NOMO-1 treated with dmso at 0.1 percent for 144 hours (cell line): Measurements from ENCODE around the gene DDR1.
"Not testable (repeated sequence)": the region's sequence is repeated elsewhere in the genome, so short reads cannot be mapped to it uniquely, and the experiment has no call there.

Source experiments
- DNase-seq: peaks from one replicate; lab custom pipeline; 2025; ENCODE audit not compliant: unreplicated experiment; lab: John Stamatoyannopoulos, UW

The DDR1 gene

DNA sequence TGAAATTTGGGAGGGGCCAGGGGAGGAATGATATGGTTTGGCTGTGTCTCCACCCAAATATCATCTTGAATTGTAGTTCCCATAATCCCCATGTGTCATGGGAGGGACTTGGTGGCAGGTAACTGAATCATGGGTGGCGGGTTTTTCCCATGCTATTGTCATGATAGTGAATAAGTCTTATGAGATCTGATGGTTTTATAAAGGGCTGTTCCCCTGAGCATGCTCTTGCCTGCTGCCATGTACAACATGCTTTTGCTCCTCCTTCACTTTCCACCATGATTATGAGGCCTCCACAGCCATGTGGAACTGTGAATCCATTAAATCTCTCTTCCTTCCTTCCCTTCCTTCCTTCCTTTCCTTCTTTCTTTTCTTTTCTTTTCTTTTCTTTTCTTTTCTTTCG is 31.9 kb upstream of the DDR1 start:
- not testable (repeated sequence) for DNase-seq

DNA sequence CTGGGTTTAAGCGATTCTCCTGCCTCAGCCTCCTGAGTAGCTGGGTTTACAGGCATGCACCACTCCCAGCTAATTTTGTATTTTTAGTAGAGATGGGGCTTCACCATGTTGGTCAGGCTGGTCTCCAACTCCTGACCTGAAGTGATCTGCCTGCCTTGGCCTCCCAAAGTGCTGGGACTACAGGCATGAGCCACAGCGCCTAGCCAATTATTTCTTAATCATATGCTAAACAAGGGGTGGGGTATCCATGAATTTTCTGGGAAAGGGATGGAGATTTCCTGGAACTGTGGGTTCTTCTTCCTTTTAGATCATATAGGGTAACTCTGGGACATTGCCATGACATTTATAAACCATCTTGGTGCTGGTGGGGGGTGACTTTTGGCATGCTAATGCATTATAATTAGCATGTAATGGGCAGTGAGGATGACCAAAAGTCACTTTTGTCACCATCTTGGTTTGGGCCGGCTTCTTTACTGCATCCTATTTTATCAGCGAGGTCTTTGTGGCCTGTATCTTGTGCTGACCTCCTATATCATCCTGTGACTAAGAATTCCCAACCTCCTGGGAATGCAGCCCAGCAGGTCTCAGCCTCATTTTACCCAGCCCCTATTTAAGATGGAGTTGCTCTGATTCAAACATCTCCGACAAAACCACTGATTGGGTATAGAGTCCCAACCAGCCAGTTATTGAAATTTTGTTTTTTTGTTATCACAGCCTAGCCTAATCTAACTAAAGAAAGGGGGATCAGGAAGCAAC is 29.9 kb upstream of the DDR1 start:
- DNase-seq, result no peak

DNA sequence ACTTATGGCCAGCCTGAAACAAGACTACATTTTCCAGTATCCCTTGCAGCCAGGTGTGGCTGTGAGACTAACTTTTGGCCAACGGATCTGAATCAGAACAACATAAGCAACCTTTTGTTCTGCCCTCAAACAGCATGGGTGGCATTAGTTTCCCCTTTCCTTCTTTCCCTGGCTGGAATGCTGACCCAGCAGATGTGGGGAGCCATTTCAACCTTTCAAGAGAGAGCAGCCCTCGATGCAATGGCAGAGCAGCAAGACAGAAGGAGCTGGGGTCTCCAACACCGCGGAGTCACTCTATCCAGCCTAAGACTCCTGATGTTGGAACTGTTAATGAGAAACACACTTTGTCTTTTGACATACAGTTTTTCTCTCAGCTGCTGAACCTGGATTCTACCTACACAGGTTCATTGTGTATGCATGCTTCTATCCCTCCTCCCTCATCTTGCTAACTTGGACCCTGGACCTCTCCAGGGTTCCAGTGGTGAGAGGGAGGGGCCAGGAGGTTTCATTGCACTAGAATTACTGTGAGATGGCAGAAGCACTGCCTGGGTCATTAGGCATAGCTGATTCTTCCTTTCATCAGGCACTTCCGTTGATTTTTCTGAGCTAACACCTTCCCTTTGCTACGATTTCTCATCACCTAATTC is 28.8 kb upstream of the DDR1 start:
- DNase-seq, result no peak

DNA sequence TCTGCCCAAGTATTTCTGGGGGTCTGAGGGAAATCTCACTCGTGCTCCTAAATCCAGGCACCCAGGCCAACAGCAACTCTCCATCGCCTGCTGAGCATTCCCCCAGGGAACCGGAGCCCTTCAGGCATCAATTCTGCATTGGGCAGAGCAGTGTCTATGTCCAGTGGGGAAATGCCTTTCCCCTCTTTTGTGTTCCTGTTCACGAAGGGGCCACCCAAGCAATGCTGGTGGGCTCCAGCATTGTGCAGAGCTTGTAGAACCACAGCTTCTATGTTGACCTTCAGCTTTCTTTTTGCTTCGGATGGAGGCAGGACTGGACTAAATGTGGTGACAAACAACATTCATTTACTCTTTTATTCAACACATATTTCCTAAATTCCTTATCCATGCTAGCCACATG is 27.2 kb upstream of the DDR1 start:
- no peak for DNase-seq

DNA sequence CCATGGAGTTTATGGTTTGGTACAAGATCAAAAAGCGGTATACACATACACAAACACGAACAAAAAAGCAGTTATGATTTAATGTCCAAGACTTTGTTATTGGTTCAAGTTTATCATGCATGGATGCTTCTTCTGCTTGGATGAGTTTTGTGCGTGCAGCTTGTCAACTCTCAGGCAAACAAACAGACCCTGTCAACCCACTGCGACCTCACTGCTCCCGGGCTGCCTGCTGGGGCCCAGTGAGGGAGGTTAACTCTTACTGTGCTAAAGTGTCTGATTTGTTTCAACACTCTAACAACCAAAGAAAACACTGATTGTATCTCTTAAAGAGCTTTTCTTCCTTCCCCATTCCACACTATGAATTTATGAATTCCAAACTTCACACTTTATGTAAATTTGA is 26.8 kb upstream of the DDR1 start:
- DNase-seq, result no peak

DNA sequence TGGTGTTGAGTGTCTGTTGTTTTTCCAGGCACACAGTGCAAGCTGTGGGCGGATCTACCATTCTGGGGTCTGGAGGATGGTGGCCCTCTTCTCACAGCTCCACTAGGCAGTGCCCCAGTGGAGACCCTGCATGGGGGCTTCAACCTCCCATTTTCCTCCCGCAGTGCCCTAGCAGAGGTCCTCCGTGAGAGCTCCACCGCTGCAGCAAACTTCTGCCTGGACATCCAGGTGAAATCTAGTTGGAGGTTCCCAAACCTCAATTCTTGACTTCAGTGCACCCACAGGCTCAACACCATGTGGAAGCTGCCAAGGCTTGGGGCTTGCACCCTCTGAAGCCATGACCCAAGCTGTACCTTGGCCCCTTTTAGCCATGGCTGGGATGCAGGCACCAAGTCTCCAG is 24.6 kb upstream of the DDR1 start:
- not testable (repeated sequence) for DNase-seq

DNA sequence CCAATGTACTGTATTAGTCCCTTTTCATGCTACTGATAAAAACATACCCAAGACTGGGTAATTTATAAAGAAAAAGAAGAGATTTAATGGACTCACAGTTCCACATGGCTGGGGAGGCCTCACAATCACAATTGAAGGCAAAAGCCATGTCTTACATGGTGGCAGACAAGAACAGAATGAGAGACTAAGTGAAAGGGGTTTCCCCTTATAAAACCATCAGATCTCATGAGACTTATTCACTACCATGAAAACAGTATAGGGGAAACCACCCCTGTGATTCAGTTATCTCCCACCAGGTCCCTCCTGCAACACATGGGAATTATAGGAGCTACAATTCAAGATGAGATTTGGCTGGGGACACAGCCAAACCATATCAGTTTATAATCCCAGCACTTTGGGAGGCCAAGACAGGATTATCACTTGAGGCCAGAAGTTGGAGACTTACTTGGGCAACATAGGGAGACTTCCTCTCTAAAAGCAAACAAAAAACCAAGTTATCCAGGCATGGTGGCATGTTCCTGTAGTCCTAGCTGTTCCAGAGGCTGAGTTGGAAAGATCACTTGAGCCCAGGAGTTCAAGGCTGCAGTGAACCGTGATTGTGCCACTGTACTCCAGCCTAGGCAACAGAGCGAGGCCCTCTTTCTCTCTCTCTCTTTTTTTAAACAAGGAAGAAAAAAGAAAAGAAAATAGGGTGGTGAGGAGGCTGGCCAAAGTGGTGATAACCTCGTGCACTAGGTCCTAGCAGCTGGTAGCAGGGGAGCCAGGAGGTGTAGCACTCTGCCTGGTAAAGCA is 22.9 kb upstream of the DDR1 start:
- no peak for DNase-seq

DNA sequence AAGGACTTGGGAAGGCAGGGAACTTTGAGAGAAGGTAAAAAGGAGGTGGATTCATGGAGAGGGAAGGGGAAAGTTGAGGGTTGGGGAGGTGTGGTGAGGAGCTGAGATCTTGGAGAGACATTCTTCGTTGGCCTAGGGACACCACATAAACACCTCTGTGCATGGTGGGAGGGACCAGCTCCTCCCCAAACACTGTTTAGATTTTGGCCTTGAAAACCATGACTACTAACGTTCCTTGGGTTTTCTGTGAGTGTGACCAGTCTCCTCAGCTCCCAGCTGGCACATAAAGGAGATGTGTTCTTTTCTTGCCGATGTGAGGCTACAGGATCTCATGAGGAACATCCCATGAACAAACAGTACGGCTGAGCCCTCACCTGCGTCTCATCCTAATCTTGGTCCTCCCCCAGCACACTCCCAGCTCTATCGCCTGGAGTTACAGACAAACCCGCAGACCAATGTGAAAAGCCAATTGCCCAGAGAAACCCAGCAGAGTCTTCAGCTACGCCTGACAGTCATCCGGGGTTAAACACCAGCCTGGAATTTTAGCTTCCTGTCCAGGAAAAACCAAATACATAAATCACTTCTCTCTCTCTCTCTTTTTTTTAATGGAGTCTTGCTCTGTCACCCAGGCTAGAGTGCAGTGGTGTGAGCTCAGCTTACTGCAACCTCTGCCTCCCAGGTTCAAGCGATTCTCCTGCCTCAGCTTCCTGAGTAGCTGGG is 22.0 kb upstream of the DDR1 start:
- no peak for DNase-seq

DNA sequence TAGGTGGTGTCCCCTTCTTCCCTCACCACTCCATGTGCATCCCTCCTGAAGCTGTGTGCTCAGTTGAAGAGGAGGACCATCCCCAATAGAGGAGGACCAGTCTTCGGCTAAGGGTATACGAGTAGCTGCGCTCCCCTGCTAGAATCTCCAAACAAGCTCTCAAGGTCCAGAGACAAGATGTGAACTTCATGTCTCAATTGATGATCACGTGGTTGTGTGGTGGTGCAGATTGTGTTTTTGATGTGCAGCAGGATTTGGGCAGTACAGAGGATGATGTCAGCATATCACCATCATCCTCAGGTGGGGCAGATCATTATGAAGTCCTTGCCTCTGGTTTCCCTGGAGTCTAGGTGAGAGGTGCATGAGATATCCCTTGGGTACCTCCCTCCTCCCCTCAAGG is 20.0 kb upstream of the DDR1 start:
- DNase-seq, result no peak

DNA sequence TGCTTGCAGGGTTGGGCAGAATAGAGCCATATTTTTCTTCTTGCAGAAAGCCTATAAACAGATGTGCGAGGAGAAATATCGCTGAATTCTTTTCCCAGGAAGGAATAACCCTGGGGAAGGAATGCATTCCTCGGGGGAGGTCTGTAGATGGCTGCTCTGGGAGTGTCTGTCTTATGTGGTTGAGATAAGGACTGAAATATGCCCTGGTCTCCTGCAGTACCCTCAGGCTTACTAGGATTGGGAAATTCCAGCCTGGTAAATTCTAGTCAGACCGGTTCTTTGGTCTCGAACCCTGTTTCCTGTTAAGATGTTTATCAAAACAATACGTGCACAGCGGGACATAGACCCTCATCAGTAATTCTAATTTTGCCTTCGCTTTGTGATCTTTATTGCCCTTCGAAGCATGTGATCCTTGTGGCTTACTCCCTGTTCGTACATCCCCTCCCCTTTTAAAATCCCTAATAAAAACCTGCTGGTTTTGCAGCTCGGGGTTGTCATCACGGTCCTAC is 15.0 kb upstream of the DDR1 start:
- DNase-seq, result not testable (repeated sequence)

DNA sequence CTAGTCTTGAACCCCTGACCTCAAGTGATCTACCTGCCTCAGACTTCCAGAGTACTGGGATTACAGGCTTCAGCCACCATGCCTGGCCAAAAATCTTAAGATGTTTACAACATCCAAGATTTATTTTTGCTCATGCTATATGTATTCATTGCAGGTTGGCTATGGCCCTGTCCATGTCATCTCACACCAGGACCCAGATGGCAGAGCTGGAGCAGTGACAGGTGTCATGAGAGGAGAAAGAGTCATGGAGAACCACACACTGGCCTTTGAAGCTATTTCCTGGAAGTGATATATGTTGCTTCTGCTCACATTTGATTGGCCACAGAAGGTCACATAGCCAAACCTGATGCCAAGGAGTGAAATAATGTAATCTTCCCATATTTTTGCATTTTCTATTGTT is 13.8 kb upstream of the DDR1 start:
- DNase-seq, result no peak

DNA sequence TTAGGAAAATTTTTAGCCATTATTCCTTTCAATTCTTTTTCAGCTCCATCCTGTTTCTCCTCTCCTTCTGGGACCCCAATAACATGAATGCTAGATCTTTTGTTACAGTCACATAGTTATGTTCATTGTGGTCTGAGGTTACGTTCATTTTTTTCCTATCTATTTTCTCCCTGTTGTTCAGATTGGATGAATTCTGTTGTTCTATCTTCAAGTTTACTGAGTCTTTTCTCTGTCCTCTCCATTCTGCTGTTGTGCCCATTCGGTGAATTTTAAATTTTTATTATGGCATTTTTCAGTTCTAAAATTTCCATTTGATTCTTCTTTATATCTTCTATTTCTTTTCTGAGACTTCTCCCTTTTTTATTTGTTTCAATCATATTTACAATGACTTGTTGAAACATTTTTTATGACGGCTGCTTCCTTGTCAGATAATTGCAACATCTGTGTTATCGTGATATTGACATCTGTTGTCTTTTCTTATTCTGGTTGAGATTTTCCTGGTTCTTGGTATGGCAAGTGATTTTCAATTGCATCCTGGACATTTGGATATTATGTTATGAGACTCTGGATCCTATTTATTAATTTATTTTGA is 12.6 kb upstream of the DDR1 start:
- DNase-seq, result no peak

DNA sequence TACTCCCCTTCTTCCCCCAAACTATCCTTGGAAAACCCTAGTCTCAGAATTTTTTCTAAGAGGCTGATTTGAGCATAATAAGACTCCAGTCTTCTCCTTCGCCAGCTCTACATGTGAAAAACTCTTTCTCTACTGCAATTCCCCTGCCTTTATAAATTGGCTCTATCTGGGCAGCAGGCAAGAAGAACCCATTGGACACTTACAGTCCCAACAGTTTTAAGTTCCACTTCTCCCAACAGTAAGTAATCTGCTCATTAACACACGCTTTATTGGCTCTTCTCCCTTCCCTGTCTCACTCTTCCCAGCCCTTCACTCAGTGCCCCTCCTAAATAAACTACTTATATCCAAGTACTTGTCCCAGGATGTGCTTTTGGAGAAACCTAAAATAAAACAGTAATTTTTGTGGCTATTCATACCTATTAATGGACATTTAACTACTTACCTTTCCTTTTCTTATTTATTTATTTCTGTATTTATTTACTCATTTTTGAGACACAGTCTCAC is 11.1 kb upstream of the DDR1 start:
- no peak for DNase-seq

DNA sequence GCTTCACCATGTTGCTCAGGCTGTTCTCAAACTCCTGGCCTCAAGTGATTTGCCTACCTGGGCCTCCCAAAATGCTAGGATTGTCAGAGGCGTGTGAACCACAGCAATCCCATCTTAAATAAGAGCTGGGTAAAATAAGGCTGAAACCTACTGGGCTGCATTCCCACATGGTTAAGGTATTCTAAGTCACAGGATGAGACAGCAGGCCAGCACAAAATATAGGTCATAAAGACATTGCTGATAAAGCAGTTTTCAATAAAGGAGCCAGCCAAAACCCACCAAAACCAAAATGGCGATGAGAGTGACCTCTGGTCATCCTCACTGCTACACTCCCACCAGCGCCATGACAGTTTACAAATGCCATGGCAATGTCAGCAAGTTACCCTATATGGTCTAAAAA is 10.5 kb upstream of the DDR1 start:
- not testable (repeated sequence) for DNase-seq

DNA sequence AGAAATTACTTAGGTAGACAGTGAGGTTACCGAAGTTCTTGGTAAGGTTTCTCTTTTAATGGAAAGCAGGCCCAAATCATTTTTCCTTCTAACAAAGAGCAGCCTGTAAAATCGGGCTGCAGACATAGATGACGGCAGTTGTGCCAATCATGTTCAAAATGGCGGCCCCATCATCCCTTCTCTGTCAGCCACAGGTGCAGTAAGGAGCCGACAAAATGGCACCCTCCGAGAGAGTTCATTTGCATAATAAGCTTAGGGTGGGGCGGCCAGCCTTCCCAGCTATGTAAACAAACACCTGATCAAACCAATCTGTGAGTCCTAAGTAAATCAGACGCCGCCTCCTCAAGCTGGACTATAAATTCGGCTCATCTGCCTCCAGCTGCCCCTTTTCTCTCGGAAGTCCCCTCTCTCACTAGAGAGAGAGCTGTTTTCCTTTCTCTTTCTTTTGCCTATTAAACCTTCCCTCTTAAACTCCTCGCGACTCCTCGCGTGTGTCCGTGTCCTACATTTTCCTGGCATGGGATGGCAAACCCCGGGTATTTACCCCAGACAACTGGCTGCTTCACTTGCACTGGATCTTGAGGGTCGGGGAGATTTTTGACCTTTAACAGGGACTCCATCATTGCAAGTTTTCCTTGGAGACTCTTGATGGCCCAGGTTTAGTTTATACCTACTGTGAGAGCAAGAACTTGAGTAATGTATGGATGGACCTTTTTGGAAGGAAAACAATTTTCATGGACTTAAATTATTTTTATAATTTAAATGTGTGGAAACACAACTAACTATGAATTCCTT is 8.9 kb upstream of the DDR1 start:
- no peak for DNase-seq

DNA sequence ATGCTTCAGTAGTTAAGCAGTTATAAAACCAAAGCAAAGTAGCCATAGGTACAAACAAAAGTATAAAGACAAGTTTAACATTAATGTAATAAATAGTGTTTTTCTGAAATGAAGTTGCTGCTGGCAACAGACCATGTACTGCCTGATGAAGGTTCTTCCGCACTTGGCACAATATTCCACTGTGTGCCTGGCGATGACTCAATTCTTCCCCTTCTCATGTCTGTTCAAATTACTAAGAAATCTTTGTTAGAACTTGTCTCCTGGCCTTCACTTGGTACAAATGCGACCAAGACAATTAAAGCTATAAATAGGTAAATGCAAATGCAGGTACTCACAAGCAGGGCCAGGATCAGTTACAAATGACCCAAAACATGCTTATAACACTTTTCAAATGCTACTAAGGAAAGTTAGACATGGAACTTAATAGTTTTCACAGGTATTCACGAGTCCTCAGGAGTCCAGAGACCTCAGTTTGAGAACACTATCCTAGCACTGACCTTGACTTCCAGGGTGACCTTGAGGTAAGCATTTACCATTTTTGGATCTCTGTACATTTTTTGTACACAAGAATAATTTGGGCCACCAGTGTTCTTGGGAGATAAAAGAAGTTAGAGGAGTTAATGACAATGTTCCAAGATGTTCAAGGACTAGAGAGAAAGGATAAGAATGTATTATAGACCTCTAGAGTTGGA is 8.1 kb upstream of the DDR1 start:
- DNase-seq, result no peak

DNA sequence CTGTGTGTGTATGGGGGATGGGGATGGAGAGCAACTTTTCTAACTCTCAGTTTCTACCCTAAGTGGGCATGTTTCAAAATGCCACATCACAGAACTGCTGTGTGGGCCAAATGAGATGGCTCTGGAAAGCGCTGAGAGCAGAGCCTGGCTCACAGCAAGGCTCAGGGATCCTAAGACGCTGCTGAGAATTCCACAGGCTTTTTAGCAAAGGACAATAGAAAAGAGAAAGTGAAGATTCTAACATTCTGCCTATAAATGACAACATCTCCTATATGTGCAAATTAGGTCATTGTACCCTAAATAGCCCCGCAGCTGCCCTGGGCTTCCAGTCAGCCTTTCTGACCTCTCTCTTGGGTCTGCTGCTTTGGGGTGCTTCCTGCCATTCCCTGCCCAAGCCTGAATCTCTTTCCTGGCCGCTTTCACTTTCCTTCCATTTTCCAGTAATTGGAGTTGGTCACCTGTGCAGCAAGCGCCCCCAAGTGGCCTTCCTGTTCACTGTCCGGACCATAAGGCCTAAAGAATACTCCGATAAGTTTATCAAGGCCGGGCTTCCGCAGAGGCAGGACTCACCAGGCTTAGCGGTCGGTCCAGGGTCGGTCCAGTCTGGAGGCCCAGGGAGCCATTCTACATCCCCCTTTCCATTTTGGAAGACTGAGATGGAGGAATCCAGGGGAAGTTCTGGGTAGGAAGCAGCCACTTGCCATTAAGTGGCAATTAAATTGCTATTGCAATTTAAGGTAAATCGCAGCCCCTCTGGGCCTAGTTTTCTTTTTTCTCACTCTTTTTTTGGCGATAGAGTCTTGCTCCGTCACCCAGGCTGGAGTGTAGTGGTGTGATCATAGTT is 6.7 kb upstream of the DDR1 start:
- DNase-seq, result peak; percentile 55

DNA sequence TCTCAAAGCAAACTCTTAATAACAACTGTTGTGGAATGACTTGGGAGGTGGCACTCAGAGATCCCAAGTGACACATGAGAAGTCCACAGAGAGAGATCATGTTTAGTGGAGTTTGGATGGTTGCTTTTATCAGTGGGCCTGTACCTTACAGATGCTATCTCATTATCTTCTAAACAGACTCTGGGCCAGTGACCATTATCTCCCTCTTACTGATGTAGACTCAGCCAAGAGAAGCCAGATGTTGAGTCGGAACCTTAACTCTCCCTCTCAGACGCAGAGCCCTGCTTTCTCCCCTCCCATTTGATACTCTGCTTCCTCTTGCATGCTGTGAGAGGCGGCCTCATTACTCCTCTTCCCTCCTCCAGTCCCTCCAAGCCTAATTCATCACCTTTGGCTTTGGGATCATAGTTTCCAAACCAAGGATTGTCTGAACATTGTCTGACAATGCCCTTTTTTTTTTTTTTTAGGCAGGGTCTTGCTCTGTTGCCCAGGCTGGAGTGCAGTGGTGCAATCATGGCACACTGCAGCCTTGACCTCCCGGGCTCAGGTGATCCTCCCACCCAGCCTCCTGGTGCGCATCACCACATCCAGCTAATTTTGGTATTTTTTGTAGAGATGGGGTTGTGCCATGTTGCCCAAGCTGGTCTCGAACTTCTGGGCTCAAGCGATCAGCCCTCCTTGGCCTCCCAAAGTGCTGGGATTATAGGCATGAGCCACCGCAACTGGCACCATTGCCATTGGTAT is 4.5 kb upstream of the DDR1 start:
- no peak for DNase-seq
